Measurements from ENCODE around the gene SLC29A2. TPM values are rescaled to one million over a fixed set of nuclear protein-coding genes. Genes with fewer than 3 reads are reported as not detected.

SLC29A2 gene
- total RNA-seq, 1 experiment from 2014 or later, result 39.7 TPM

DNA sequence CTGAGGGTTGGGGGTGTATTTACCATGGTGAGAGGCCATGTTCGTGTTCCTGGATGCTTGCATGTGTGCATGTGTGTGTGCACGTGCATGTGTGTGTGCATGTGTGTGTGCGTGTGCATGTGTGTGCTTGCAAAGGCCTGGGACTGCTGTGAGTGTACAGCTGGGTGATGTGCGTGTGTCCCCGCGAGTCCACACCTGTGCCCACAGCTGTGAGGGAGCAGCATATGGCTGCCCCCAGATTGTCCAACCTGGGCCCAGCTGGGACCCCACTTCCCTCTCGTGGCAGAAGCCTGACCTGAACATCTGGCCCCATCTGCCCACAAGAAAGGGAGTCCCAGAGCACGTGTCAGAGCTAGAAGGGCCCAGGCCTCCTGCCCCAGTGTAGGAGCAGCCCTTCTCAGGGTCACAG is 46.3 kb downstream of the SLC29A2 start:
- Histone ChIP-seq H3K79me2 (ENCODE audit: insufficient read depth, low read length) (no peaks in the 10 kb centered on the region), H3K9ac (ENCODE audit: low read length) (0 out of 2 replicates have a peak overlapping the region, but pooled peaks have one; percentile 11), H3K9me3 (ENCODE audit: control insufficient read depth in 1 of 2, insufficient read depth in 1 of 2, low read depth in 1 of 2, low read length in 2 of 2) (no peaks in the 10 kb centered on the region), H2AFZ (ENCODE audit: low read depth, low read length, poor library complexity, severe bottlenecking) (no peak overlapping the region), H3K36me3 (ENCODE audit: control insufficient read depth in 1 of 2, insufficient read depth in 2 of 2, low read length in 2 of 2) (no peaks in the 10 kb centered on the region), H3K4me2 (ENCODE audit: low read length) (peak overlapping the region; percentile 46; the same call in 1 of the 2 replicates), H3K4me3 (replicated peaks in 1 of 2; ENCODE audit: low read depth in 1 of 2, low read length in 2 of 2) (no peak overlapping the region), H3K27ac (ENCODE audit: low read depth, low read length) (no peak overlapping the region), H3K9me2 (ENCODE audit: insufficient read depth) (no peaks in the 10 kb centered on the region), H3K27me3 (ENCODE audit: insufficient read depth, low read length) (no peaks in the 10 kb centered on the region), H3K4me1 (ENCODE audit: control insufficient read depth in 1 of 2, insufficient read depth in 2 of 2, low read length in 2 of 2) (peaks cover 17 to 56% of the 10 kb centered on the region in 2 experiments), H4K20me1 (ENCODE audit: insufficient read depth) (no peaks in the 10 kb centered on the region)
- BruUV-seq (replicated peaks), result no TSS peak
- TF ChIP-seq SRF (IDR thresholded peaks at IDR 0.05; ENCODE audit: low read depth) (no peak), REST (IDR thresholded peaks at IDR 0.05; ENCODE audit: low read depth) (no peak), RAD21 (IDR thresholded peaks at IDR 0.05; ENCODE audit: low read depth) (no peak), YY1 (IDR thresholded peaks at IDR 0.05; ENCODE audit: extremely low read depth, insufficient replicate concordance, low read depth, low read length) (no peak)
- ChIA-PET CTCF (interaction anchor here (2.1 kb wide), 1 partner anchor 13 kb away, joined by 9 read pairs; no protein-coding TSS in a partner anchor), POLR2A (no interaction called here), RAD21 (ENCODE audit: low non-redundant PET in 1 of 2, low total read pairs in 2 of 2, uncharacterized antibody in 2 of 2, unreplicated experiment in 2 of 2) (no interaction called here)
- no peak for DNase-seq (ENCODE audit: low read depth, low spot score)
- intact Hi-C loops (cut with micrococcal nuclease), result no loop called here
- no peak for ATAC-seq

DNA sequence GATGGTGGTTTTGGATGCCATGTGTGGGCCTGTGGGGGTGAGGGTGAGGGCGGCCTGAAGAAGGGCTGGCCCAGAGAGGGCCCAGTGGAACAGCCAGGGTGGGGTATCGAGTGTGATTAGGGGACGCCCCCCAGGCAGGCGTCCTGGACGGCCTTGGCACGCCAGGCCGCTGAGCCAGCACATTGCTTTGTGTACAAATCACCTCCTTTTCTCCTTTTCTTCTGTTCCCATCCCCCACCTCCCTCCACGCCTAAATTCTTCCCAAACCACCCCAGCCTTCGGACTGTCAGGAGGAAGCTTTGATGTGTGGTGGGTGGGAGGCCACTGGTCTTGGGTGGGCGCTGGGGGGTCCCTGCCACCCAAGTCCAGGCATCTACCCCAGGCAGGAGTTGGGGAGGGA is 46.9 kb downstream of the SLC29A2 start:
- no peaks in the 10 kb centered on the region for H3K9me2 ChIP-seq (ENCODE audit: insufficient read depth)
- no peaks in the 10 kb centered on the region for H3K79me2 ChIP-seq (ENCODE audit: insufficient read depth, low read length)
- no peak for ATAC-seq
- no peaks in the 10 kb centered on the region for H3K9me3 ChIP-seq (ENCODE audit: control insufficient read depth in 1 of 2, insufficient read depth in 1 of 2, low read depth in 1 of 2, low read length in 2 of 2)
- H3K4me1 ChIP-seq (ENCODE audit: control insufficient read depth in 1 of 2, insufficient read depth in 2 of 2, low read length in 2 of 2), result peaks cover 17 to 51% of the 10 kb centered on the region in 2 experiments
- H3K27ac ChIP-seq (ENCODE audit: low read depth, low read length), result no peak overlapping the region
- ChIA-PET CTCF (interaction anchor here (2.1 kb wide), 1 partner anchor 13 kb away, joined by 9 read pairs; no protein-coding TSS in a partner anchor), RAD21 (ENCODE audit: low non-redundant PET in 1 of 2, low total read pairs in 2 of 2, uncharacterized antibody in 2 of 2, unreplicated experiment in 2 of 2) (no interaction called here), POLR2A (no interaction called here)
- no peak overlapping the region for H3K4me3 ChIP-seq (replicated peaks in 1 of 2; ENCODE audit: low read depth in 1 of 2, low read length in 2 of 2)
- H3K27me3 ChIP-seq (ENCODE audit: insufficient read depth, low read length), result no peaks in the 10 kb centered on the region
- H3K4me2 ChIP-seq (ENCODE audit: low read length), result peak overlapping the region; percentile 46
- intact Hi-C loops (cut with micrococcal nuclease), result no loop called here
- H3K9ac ChIP-seq (ENCODE audit: low read length), result peak overlapping the region; percentile 11; the same call in 1 of the 2 replicates
- no peaks in the 10 kb centered on the region for H3K36me3 ChIP-seq (ENCODE audit: control insufficient read depth in 1 of 2, insufficient read depth in 2 of 2, low read length in 2 of 2)
- TF ChIP-seq POLR2A (IDR thresholded peaks at IDR 0.05; ENCODE audit: borderline replicate concordance, extremely low read depth, insufficient read depth, insufficient read length) (no peak), TCF7L2 (IDR thresholded peaks at IDR 0.05; ENCODE audit: borderline replicate concordance, extremely low read depth, insufficient read depth, insufficient read length) (no peak), FOSL1 (IDR thresholded peaks at IDR 0.05; ENCODE audit: low read depth) (no peak), ZNF274 (IDR thresholded peaks at IDR 0.05; ENCODE audit: low read depth, low read length) (no peak), EZH2phosphoT487 (IDR thresholded peaks at IDR 0.05; ENCODE audit: borderline replicate concordance) (no peak), SP1 (IDR thresholded peaks at IDR 0.05; ENCODE audit: low read depth) (no peak), JUND (IDR thresholded peaks at IDR 0.05) (no peak), RAD21 (IDR thresholded peaks at IDR 0.05; ENCODE audit: low read depth) (no peak), YY1 (IDR thresholded peaks at IDR 0.05; ENCODE audit: extremely low read depth, insufficient replicate concordance, low read depth, low read length) (no peak)
- TF ChIP-seq, protein P1, sequence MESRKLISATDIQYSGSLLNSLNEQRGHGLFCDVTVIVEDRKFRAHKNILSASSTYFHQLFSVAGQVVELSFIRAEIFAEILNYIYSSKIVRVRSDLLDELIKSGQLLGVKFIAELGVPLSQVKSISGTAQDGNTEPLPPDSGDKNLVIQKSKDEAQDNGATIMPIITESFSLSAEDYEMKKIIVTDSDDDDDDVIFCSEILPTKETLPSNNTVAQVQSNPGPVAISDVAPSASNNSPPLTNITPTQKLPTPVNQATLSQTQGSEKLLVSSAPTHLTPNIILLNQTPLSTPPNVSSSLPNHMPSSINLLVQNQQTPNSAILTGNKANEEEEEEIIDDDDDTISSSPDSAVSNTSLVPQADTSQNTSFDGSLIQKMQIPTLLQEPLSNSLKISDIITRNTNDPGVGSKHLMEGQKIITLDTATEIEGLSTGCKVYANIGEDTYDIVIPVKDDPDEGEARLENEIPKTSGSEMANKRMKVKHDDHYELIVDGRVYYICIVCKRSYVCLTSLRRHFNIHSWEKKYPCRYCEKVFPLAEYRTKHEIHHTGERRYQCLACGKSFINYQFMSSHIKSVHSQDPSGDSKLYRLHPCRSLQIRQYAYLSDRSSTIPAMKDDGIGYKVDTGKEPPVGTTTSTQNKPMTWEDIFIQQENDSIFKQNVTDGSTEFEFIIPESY (IDR thresholded peaks at IDR 0.05; ENCODE audit: extremely low read depth, insufficient replicate concordance, low read length), result no peak
- H4K20me1 ChIP-seq (ENCODE audit: insufficient read depth), result no peaks in the 10 kb centered on the region
- H2AFZ ChIP-seq (ENCODE audit: low read depth, low read length, poor library complexity, severe bottlenecking), result no peak overlapping the region
- DNase-seq (ENCODE audit: low read depth, low spot score), result no peak
- BruUV-seq (replicated peaks), result no TSS peak

All from HCT116 (cell line).